Heart left ventricle (tissue), 13 donors: Measurements from ENCODE around the gene MAP3K20.

ENCODE experiments used
- CTCF ChIP-seq, 12 donors: fragments of 200-600 bp; sonication (generic) in 4 of 12; IDR thresholded peaks; one replicate each; pipeline versions ENCODE4 v1.5.0 to v1.8.0; 2018 to 2022; ENCODE audit warnings: antibody characterized with exemption in 12 of 12, mild to moderate bottlenecking in 5 of 12
- POLR2A ChIP-seq, 2 donors: fragments of 450-650 bp; IDR thresholded peaks; one replicate each; pipeline ENCODE4 v1.6.1; 2017; ENCODE audit warnings: antibody characterized with exemption in 2 of 2, mild to moderate bottlenecking in 2 of 2, moderate library complexity in 2 of 2
- donor health status: ischemic (EF 13 %, LVEDD 7.1; RV severe dilation, severe dysfunction).
- donor health status: DM: no; HTN: yes; CAD: no.
- donor health status: DM: no; HTN: no; CAD: no.
- donor health status: ischemic (EF 25% LVEDD 6.9; RV normal size, moderate dysfunction).
- donor health status: ischemic (EF 25% LVEDD 5.7; RV mildly dilated, moderate dysfunction).
- donor health status: ischemic (EF 35%, LVEDD 5.7; RV mildly dilated, moderate dysfunction).
- donor health status: nonischemic (EF 11% LVEDD 7.7; RV severe dilation, severe dysfunction).
- donor health status: DM: yes; HTN: yes; CAD: no.
- donor health status: PGD.
- donor health status: ischemic (EF 29% LVEDD 5.4; RV normal size, mild dysfunction).
- donor health status: nonischemic (EF 23%, LVEDD 6.1; RV moderate dilation, normal function).

DNA sequence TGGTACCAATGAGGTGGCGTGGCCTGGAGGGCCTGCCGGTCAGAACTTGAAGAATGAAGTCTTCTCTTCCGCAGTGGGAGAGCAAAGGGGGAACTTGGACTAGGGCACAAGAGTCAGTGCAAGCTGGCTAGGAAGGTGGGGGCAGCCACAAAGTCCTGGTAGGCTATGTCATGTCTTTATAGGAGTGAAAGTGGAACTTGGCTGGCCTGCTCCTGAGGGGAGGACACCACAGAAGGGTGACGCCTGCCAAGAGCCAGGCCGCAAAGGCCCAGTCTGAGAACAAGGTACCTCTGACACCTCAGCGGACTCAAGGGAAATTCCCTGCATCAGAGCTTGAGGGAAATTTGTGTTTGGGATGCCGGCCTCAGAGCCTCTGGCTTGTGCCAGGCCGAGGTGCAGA is 32.2 kb upstream of the MAP3K20 start:
- TF ChIP-seq CTCF (IDR thresholded peaks at IDR 0.05) = no peak
- TF ChIP-seq POLR2A (IDR thresholded peaks at IDR 0.05) = no peak
